Measurements from ENCODE around the gene ANKS1B. TPM values are rescaled to one million over a fixed set of nuclear protein-coding genes. Genes with fewer than 3 reads are reported as not detected.

Gene ANKS1B
- total and polyA plus RNA-seq, 7 donors, result 1.0 to 57.3 (median 30.1) TPM; not detected in 1

DNA sequence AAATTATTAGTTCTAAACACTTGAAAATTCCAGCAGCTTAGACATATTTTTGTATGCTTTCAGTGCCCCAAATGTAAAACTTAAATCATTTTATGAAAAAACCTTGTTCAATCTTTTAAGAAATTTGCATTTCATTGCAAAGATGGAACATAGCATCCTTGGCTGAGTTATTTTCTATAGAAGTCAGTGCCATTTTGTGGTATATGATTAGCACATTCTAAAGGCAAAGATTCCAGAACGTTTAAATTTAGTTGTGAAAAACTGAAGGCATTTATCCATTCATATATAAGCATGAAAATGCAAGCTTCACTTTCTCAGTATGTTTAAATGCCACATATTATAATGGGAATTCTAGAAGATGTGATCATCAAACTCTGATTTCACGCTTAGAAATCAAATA lies 1007.5 kb downstream of the ANKS1B start:
- DNase-seq, result no peak
- Histone ChIP-seq H3K36me3 (no peaks in the 10 kb centered on the region), H3K27ac (no peak overlapping the region), H3K4me1 (no peaks in the 10 kb centered on the region), H3K4me3 (no peak overlapping the region), H3K9me3 (no peaks in the 10 kb centered on the region), H3K27me3 (no peaks in the 10 kb centered on the region)
- TF ChIP-seq, protein P1, sequence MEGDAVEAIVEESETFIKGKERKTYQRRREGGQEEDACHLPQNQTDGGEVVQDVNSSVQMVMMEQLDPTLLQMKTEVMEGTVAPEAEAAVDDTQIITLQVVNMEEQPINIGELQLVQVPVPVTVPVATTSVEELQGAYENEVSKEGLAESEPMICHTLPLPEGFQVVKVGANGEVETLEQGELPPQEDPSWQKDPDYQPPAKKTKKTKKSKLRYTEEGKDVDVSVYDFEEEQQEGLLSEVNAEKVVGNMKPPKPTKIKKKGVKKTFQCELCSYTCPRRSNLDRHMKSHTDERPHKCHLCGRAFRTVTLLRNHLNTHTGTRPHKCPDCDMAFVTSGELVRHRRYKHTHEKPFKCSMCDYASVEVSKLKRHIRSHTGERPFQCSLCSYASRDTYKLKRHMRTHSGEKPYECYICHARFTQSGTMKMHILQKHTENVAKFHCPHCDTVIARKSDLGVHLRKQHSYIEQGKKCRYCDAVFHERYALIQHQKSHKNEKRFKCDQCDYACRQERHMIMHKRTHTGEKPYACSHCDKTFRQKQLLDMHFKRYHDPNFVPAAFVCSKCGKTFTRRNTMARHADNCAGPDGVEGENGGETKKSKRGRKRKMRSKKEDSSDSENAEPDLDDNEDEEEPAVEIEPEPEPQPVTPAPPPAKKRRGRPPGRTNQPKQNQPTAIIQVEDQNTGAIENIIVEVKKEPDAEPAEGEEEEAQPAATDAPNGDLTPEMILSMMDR (IDR thresholded peaks at IDR 0.05), result no peak
- TF ChIP-seq EP300 (IDR thresholded peaks at IDR 0.05) (no peak), POLR2A (IDR thresholded peaks at IDR 0.05) (no peak), POLR2AphosphoS5 (IDR thresholded peaks at IDR 0.05) (no peak)
- 64 to 77% methylated on average over 2 of the region's 2 CpGs for WGBS, 2 donors
- intact Hi-C loops (cut with DNase I), result no loop called here

- no peak overlapping the region for H3K27ac ChIP-seq
- DNase-seq, result no peak
- H3K4me3 ChIP-seq, result no peak overlapping the region
- H3K4me1 ChIP-seq, result peaks cover 0 to 4% (median 0%) of the 10 kb centered on the region in 4 donors
- intact Hi-C loops (cut with DNase I), result no loop called here
- H3K27me3 ChIP-seq, result no peaks in the 10 kb centered on the region
- H3K36me3 ChIP-seq, result no peaks in the 10 kb centered on the region
- H3K9me3 ChIP-seq, result no peaks in the 10 kb centered on the region
- no peak for TF ChIP-seq POLR2AphosphoS5 (IDR thresholded peaks at IDR 0.05)
- no peak for TF ChIP-seq POLR2A (IDR thresholded peaks at IDR 0.05)
- TF ChIP-seq EP300 (IDR thresholded peaks at IDR 0.05), result no peak
- TF ChIP-seq, protein P1 (IDR thresholded peaks at IDR 0.05), result no peak
Observed at GRCh38 chr12:98974767-98975381, 1009.9 kb downstream of the ANKS1B start.

GRCh38 chr12:98973395-98973794 lies 1011.3 kb downstream of the ANKS1B start:
- no peak overlapping the region for H3K4me3 ChIP-seq
- 61 to 70% methylated on average over 2 of the region's 2 CpGs for WGBS, 2 donors

GRCh38 chr12:98970950-98971349 lies 1013.8 kb downstream of the ANKS1B start:
- Histone ChIP-seq H3K4me1 (peaks cover 0 to 9% (median 0%) of the 10 kb centered on the region in 4 donors), H3K27me3 (no peaks in the 10 kb centered on the region), H3K9me3 (no peaks in the 10 kb centered on the region), H3K27ac (no peak overlapping the region), H3K4me3 (no peak overlapping the region), H3K36me3 (no peaks in the 10 kb centered on the region)
- TF ChIP-seq EP300 (IDR thresholded peaks at IDR 0.05) (no peak), POLR2A (IDR thresholded peaks at IDR 0.05) (no peak), POLR2AphosphoS5 (IDR thresholded peaks at IDR 0.05) (no peak)
- TF ChIP-seq, protein P1 (IDR thresholded peaks at IDR 0.05), result no peak
- intact Hi-C loops (cut with DNase I), result no loop called here
- DNase-seq, result no peak

More at GRCh38 chr12:98973395-98973794, 1011.3 kb downstream of the ANKS1B start:
- no peak for TF ChIP-seq POLR2A (IDR thresholded peaks at IDR 0.05)
- no peak for TF ChIP-seq POLR2AphosphoS5 (IDR thresholded peaks at IDR 0.05)
- TF ChIP-seq EP300 (IDR thresholded peaks at IDR 0.05), result no peak
- TF ChIP-seq, protein P1 (IDR thresholded peaks at IDR 0.05), result no peak
- intact Hi-C loops (cut with DNase I), result no loop called here
- no peaks in the 10 kb centered on the region for H3K36me3 ChIP-seq
- DNase-seq, result no peak
- no peak overlapping the region for H3K27ac ChIP-seq
- peaks cover 0 to 9% (median 0%) of the 10 kb centered on the region in 4 donors for H3K4me1 ChIP-seq
- H3K27me3 ChIP-seq, result no peaks in the 10 kb centered on the region
- H3K9me3 ChIP-seq, result no peaks in the 10 kb centered on the region

GRCh38 chr12:98970210-98970609 lies 1014.5 kb downstream of the ANKS1B start:
- no peak for DNase-seq
- Histone ChIP-seq H3K36me3 (no peaks in the 10 kb centered on the region), H3K27me3 (no peaks in the 10 kb centered on the region), H3K4me3 (no peak overlapping the region), H3K27ac (no peak overlapping the region), H3K4me1 (peaks cover 0 to 9% (median 0%) of the 10 kb centered on the region in 4 donors), H3K9me3 (no peaks in the 10 kb centered on the region)
- TF ChIP-seq POLR2A (IDR thresholded peaks at IDR 0.05) (no peak), POLR2AphosphoS5 (IDR thresholded peaks at IDR 0.05) (no peak), EP300 (IDR thresholded peaks at IDR 0.05) (no peak)
- TF ChIP-seq, protein P1 (IDR thresholded peaks at IDR 0.05), result no peak
- intact Hi-C loops (cut with DNase I), result no loop called here
